H1 (cell line): Measurements from ENCODE around the gene SDSL. TPM values are rescaled to one million over a fixed set of nuclear protein-coding genes. Genes with fewer than 3 reads are reported as not detected.

Experiments used
- BCL11A ChIP-seq, 2 experiments: IDR thresholded peaks; one replicate each; pipeline ENCODE4 v1.6.1; 2011; ENCODE audit warnings: low read depth in 2 of 2, low read length in 2 of 2, mild to moderate bottlenecking in 2 of 2
- CBX8 ChIP-seq: fragments of 300-800, 300-1000 bp; sonication (generic); IDR thresholded peaks from 2 replicates; pipeline ENCODE4 v1.7.1; 2016; ENCODE audit warnings: low read depth, low read length, borderline replicate concordance
- CHD2 ChIP-seq: IDR thresholded peaks from 2 replicates; pipeline ENCODE4 v1.6.1; 2012; ENCODE audit warnings: low read length, improper control_type of control experiment
- CREB1 ChIP-seq: IDR thresholded peaks from 2 replicates; pipeline ENCODE4 v1.6.1; 2012; ENCODE audit warnings: inconsistent platforms
- CTBP2 ChIP-seq: IDR thresholded peaks from 2 replicates; pipeline ENCODE4 v1.7.0; 2011; ENCODE audit warnings: borderline replicate concordance, mild to moderate bottlenecking, moderate library complexity, mixed read lengths, low read length; ENCODE audit not compliant: insufficient read depth, insufficient read length
- EGR1 ChIP-seq: IDR thresholded peaks from 2 replicates; pipeline ENCODE4 v1.6.1; 2011; ENCODE audit warnings: low read depth, low read length, borderline replicate concordance
- FOSL1 ChIP-seq: IDR thresholded peaks from 2 replicates; pipeline ENCODE4 v1.6.1; 2011; ENCODE audit warnings: mild to moderate bottlenecking, low read depth, low read length, moderate library complexity; ENCODE audit not compliant: insufficient read depth
- JUN ChIP-seq: IDR thresholded peaks from 2 replicates; pipeline ENCODE4 v1.6.1; 2011; ENCODE audit warnings: low read depth, mild to moderate bottlenecking, improper control_type of control experiment, low read length
- KDM4A ChIP-seq: IDR thresholded peaks from one replicate; pipeline ENCODE4 v1.7.1; 2012; ENCODE audit warnings: low read depth, mild to moderate bottlenecking, moderate library complexity, low read length, inconsistent platforms; ENCODE audit not compliant: severe bottlenecking
- MAFK ChIP-seq: IDR thresholded peaks from 2 replicates; pipeline ENCODE4 v1.6.1; 2012; ENCODE audit warnings: low read depth, mild to moderate bottlenecking, improper control_type of control experiment, low read length
- NANOG ChIP-seq: IDR thresholded peaks from 2 replicates; pipeline ENCODE4 v1.6.1; 2011; ENCODE audit warnings: low read length, low read depth, mild to moderate bottlenecking, inconsistent platforms; ENCODE audit not compliant: insufficient read depth, poor library complexity, severe bottlenecking
- NRF1 ChIP-seq: IDR thresholded peaks from 2 replicates; pipeline ENCODE4 v1.6.1; 2011; ENCODE audit warnings: mild to moderate bottlenecking, low read depth, low read length, improper control_type of control experiment
- RFX5 ChIP-seq: IDR thresholded peaks from 2 replicates; pipeline ENCODE4 v1.6.1; 2011; ENCODE audit warnings: low read depth, low read length, improper control_type of control experiment, borderline replicate concordance
- SRF ChIP-seq: IDR thresholded peaks from 2 replicates; pipeline ENCODE4 v1.6.1; 2011; ENCODE audit warnings: mild to moderate bottlenecking, low read depth, low read length, moderate library complexity
- TAF1 ChIP-seq: IDR thresholded peaks from 2 replicates; pipeline ENCODE4 v1.6.1; 2011; ENCODE audit warnings: mild to moderate bottlenecking, low read depth, low read length
- TAF7 ChIP-seq: optimal IDR thresholded peaks from 2 replicates; pipeline ENCODE3; 2011; ENCODE audit warnings: low read depth, mild to moderate bottlenecking, inconsistent platforms, low read length, moderate library complexity, borderline replicate concordance
- polyA plus RNA-seq, 7 experiments: library from polyadenylated mRNA; depleted of rRNA in 3 of 7; stranded (reverse) in 5 of 7; unstranded in 2 of 7; fragments of >200 nt in 5 of 7; fragments of 200-250 nt in 2 of 7; gene quantifications; 1 replicate in 5 of 7; 2 replicates in 1 of 7; 4 replicates in 1 of 7; pipeline versions ENCODE4 v1.2.1 to v1.2.3, GENCODE V29; 2011 to 2013; ENCODE audit warnings: missing spikeins in 2 of 7, mixed read lengths in 2 of 7
- total RNA-seq: library from RNA; stranded (reverse); fragmentation: NEBNext Ultra II Directional; extraction: Animal tissue kit (Norgen Biotek cat#: 25700); gene quantifications from 2 replicates; pipeline ENCODE4 v1.2.1, GENCODE V29; 2021

The SDSL gene
- total and polyA plus RNA-seq, 2 of the 8 experiments (the other 6 are each of a cell fraction or from before 2014, with no cell fraction given): 0.69 to 1.3 TPM

DNA sequence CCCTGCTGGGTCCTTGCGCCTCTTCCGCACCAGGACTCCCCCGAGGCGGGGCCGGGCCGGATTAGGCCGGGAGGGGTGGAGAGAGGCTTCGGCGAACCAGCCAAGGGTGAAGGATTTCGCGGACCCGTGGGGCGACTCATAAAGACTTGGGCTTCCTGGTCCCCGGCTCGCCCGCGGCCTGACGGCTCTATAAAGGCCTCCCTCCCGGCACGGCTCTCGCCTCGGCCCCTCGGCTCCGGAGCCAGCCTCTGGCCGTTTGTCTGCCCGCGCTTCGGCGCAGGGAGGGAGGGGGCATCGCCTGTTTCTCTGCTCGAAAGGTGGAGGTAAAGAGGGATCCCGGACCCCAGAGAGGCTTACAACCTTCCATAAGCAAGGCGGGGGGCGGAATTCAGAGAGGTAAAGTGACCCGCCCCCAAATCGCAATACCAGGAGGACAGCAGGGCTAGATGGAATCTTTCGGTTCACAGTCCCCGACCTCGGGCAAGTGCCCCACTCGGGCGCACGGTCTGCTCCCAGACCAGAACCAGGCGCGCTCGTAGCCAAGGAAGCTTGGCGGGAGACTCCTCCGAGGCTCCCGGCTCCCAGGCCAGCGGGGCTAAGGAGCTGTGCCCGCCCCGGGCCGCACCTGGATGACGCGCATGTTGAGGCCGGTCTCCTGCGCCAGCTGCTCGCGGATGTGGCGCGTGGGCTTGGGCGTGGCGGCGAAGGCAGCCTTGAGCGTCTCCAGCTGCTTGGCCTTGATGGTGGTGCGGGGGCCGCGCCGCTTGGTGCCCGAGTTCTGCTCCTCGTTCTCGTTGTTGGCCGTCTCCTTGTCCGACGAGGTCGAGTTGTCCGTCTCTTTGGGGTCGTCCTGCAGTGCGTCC is 45.6 kb downstream of the SDSL start (continued):
- no peak for TF ChIP-seq NRF1
- no peak for TF ChIP-seq CTBP2
- no peak for TF ChIP-seq BCL11A (IDR thresholded peaks at IDR 0.05; ENCODE audit: low read depth in 2 of 2, low read length in 2 of 2)
- peak; percentile 41 for TF ChIP-seq KDM4A
- TF ChIP-seq CREB1: peak; percentile 90
- TF ChIP-seq JUN: no peak
- TF ChIP-seq SRF: no peak
- no peak for TF ChIP-seq FOSL1
- TF ChIP-seq EGR1: no peak
- no peak for TF ChIP-seq RFX5
- no peak for TF ChIP-seq CHD2
- no peak for TF ChIP-seq NANOG
- TF ChIP-seq CBX8: peak; percentile 61; the same call in 1 of the 2 replicates
- no peak for TF ChIP-seq MAFK
- TF ChIP-seq TAF1: no peak
- TF ChIP-seq TAF7: no peak
